ENCODE data around the gene HIVEP1.
"Not testable (repeated sequence)": the region's sequence is repeated elsewhere in the genome, so short reads cannot be mapped to it uniquely, and the experiment has no call there.

HIVEP1 gene

DNA sequence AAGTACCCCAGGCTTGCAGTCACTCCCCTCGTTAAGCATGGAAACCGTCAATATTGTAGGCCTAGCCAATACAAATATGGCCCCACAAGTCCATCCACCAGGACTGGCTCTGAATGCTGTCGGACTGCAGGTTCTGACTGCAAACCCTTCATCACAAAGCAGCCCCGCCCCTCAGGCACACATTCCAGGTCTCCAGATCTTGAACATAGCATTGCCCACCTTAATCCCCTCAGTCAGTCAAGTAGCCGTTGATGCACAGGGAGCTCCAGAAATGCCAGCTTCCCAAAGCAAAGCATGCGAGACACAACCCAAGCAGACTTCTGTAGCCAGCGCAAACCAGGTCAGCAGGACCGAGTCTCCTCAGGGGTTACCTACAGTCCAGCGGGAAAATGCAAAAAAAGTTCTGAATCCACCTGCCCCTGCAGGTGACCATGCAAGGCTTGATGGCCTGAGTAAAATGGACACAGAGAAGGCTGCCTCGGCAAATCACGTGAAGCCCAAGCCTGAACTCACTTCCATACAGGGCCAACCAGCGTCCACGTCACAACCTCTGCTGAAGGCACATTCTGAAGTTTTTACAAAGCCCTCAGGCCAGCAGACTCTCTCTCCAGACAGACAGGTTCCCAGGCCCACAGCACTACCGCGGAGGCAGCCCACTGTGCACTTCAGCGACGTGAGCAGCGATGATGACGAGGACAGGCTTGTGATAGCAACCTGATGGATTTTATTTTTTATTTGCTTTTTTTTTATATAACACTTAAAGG, 151.8 kb downstream of the HIVEP1 start:
- no peak for DNase-seq

DNA sequence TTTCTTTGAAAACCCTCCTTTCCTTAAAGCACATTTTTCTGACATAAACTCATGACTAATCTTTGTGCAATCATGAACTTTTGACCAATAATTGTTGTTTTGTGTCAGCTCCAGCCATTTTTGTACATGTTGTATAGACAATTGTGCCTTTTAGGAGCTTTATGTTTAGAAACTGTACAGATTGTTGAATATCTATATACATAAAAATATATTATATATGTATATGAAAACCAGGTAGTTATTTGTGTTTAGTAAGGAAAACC, 152.3 kb downstream of the HIVEP1 start:
- no peak for DNase-seq

- no peak for DNase-seq
These were observed 153.2 kb downstream of the HIVEP1 start for GRCh38 chr6:12165297-12165696.

- DNase-seq, result no peak
These were observed 153.7 kb downstream of the HIVEP1 start for GRCh38 chr6:12165722-12166280.

GRCh38 chr6:12169377-12169776, 157.3 kb downstream of the HIVEP1 start:
- no peak for DNase-seq

DNA sequence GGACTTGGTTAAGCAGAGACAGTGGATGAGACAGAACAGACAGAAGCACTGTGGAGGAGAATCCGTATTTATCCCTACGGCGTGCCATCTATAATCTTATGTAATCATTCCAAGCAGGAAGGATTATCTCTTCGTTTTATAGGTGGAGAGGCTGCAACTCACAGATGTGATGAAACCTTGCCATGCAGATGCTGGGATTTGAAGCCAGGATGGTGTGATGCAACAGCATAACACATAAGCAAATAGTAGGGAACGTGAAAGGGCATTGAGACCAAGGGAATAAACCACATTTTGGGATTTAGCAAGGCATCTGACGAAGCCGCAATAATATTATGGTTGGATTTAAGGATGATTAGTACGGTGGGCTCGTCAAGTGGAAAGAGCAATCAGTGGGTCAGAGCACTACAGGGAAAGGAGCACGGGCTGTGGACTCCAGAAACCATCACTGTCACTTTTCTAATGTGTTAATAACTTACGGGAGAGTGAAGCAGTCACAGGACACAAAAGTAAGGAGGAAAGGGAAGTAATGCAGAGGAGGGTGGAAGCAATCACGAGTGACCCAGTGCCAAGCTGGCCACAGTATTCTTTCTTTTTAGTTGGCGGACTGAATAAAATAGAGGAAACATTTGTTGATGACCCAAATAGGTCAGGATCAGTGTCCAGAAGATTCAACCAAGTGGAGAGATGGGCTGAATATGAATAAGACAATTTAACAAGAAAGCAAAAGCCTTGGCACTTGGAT, 158.4 kb downstream of the HIVEP1 start:
- DNase-seq, result no peak

DNA sequence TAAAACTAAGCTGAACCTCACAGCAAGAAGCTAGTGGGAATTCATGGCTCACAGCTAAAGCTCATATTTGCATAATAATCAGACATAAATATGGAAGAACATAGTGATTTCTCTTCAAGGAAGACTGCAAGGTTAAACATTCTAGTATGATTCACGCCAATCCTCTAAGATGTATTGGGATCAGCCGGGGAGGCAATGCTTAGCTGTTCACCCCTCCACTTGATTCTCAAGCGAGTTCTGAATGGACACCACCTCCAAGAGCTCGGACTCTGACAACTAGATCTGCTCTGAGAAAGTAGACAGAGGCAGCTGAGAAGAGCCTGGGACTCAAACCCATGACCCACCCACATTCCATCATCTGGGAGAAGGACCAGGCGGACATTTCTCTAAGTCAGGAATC, 159.6 kb downstream of the HIVEP1 start:
- DNase-seq, result no peak

DNA sequence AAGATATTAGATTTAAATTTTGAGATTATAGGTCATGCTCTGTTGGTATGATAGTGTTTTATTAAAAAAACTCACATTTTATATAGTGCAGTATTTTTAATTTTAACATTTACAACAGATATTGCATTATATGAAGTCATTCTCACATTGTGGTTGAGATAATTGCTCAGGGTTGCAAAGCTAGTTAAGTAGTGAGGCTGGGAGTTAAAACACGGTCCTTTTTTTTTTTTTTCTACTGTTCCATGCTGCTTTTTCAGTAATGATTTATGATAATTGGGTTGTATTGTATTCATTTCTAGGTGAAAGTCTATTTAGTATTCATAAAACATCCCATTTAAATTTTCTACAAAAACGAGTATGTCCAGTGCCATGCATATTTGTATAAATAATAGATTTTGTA, 160.5 kb downstream of the HIVEP1 start:
- DNase-seq, result no peak

DNA sequence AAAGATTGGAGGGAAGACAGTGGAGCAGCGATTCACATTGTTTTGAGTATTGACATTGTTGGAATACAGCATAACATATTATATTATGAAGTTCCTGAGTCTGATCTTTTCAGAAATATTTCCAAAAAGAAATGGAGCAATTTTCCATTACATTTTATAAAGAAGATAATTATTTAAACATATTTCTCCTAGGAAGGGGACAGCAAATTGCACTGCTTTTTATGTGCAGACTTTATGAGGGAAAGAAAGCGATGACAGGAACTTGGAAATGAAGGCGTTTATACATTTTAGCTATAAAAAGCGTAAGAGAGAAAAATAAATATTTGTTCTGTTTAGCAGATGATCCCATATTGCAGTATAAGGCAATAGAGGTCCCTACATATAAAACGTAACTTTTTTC, 161.1 kb downstream of the HIVEP1 start:
- DNase-seq, result no peak

DNA sequence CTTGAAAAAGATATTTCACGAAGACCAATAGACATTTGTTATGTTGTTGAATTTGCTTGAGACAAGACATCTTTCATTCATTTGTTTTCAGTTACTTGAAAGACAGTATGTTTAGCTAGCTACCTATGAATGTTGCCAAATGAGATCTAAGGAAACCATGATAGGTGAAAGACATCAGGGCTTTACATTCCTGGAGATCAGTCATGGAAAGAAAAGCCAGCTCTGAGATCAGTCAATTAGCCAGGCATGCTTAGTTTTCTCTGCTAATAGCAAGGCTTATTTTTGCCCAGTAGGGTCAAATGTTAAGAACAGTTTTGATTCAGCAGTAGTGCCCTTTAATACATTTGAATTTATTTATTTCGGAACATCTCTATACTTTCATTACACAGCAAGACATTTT, 161.5 kb downstream of the HIVEP1 start:
- no peak for DNase-seq

- no peak for DNase-seq
These were observed 162.8 kb downstream of the HIVEP1 start for GRCh38 chr6:12174878-12175277.

- DNase-seq, result no peak
These were observed 163.5 kb downstream of the HIVEP1 start for GRCh38 chr6:12175626-12176025.

GRCh38 chr6:12176782-12177181, 164.7 kb downstream of the HIVEP1 start:
- not testable (repeated sequence) for DNase-seq

DNA sequence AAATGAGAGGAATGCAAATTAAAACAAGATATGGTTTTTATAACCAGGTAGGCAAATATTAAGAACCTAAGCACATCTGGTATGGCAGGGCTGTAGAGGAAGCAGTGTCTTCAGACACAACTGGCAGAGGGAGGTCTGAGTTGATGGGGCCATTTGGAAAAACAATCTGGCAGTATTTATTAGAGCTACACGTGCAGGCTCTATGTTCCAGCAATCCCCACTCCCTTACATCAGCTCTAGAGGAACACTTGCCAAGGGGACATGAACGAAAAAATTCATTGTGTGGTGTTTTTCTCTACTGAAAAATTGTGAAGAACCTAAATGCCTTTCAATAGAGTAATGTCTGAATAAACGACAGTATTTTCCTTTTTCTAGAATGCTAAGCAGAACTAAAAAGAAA, 166.4 kb downstream of the HIVEP1 start:
- DNase-seq, result no peak

- no peak for DNase-seq
These were observed 169.4 kb downstream of the HIVEP1 start for GRCh38 chr6:12181481-12181880.

DNA sequence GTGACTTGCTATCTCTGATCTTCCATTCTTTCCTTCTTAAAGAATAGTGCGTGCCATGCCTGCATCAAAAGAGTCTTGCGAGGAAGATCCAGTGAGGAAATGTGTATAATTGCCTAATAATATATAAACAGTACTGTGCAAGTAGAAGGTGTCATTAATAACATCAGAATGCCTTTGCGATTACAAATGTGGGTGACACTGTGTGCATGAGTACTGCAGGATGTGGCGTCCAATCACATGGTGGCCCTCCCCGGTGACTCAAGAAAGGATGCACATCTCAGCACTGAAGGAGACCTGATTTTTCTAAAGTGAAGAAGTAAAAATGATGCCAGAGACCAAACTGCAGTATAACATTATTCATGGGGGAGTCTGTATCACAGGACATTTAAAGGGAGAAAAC, 170.6 kb downstream of the HIVEP1 start:
- no peak for DNase-seq

DNA sequence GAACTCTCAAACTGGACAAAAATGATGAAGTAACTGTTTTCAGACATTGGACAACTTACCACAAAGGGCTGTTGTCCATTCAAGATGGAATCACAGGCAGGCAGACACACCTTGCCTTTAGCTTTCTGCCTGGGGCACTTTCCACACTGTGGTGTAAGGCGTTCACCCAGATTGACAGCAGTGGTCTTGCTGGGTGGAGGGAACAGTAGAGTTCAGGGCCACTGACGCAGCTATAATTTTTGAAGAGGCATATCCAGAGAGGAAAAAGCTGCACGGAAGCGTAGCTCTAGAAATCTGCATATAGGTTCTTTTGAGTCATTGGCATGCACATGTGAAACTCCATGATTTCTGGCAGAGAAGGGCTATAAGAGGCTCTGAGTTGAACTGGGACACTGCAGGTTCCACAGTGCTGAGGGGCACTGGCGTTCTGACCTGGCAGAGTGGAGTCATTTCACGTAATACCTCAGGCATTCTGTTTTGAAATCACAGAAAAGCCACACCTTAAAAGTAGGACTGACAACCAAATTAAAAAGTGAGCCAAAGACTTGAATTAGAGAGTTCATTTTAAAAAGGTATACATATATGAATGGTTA, 173.1 kb downstream of the HIVEP1 start:
- no peak for DNase-seq

DNA sequence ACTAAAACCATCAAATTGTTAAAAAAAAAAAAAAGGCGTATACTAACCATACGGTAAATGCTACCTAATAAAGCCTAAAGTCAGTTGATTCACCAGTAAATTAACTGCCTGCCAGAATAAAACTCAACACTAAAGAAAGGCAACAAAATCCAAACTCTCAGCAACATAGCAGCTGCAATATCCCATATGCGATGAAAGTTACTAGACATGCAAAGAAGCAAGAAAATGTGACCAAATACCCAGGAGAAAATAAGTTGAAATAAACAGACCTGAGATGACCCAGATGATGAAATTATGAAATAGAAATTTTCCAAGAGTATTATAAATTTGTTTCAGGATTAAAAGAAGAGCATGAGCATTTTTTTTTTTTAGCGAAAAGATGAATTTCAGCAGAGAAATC, 174.4 kb downstream of the HIVEP1 start:
- no peak for DNase-seq

DNA sequence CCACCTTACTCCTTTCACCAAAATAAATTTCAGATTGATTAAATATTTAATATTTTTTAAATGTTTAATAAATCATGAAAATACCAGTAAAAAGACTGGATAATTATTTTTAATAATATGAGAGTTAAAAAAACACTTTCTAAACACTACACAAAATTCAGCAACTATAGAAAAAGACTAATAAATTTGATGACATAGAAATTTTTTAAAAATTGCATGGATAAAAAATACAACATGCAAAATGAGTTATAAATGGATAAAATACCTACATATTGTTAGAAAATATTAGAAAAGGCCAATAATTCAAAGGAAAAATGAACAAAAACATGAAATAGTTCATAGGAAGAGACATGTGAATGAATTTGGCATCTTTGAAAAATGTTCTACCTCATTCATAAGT, 177.0 kb downstream of the HIVEP1 start:
- no peak for DNase-seq

DNA sequence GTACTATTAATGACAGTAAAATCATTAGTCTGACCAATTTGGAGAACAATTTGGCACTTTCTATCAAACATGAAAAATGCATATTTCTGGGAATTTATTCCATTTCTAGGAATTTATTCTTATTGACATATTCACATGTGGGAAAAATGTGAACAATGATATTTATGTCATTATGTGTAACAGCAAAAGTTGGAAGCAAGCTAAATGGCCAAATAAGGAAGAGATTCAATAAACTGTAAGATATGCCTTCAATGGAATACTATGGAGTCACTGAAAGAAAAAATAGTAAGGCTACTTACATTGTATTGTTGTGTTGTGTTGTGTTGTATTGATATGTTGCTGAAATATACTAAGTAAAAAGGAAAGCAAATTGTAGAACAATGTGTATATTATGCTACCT, 177.5 kb downstream of the HIVEP1 start:
- no peak for DNase-seq

DNA sequence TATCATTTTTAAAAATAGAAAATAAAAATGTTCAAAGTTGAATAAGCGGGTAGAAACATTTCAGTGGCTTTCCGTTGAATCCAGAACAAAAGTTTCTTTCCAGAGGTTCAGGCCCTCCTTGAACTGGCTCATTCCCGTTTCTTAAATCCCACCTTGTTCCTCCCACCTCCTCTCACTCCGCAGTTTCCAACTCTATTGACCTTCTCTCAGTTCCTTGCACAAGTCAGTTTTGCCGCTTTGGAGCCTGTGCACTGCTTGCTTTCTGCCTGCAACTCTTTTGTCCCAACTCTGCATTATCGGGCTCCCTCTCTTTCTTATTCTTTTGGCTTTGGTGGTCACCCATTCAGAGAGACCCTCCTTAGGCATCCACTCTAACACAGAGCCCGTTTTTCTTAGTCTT, 178.1 kb downstream of the HIVEP1 start:
- DNase-seq, result no peak

DNA sequence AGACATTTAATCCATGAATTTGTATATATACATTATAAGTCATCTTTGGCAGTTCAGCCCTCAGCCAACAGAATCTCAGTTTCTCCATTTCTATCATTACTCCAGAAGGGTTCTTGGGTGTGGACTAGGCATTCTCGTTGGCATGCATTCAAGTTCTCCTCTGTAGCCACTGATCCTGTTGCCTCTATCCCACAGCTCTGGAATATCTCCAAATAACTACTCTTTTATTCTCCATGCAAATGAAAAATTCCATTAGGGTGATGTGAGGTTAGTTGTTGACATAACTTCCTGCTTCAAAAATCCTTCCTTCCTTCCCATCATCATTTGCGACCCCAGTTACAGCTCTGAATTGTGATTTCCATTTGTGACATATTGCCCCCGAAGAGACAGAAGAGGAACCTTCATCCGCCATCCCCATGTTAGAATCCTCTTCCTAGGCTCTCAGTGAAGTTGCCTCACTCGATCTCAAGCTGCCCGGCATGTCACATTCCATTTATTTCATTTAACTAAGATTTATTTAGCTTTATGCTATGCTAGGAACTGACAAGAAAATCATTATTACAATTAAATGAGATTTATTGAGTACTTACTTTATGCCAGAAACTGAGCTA, 184.3 kb downstream of the HIVEP1 start:
- DNase-seq, result no peak

GRCh38 chr6:12198851-12199250, 186.7 kb downstream of the HIVEP1 start:
- no peak for DNase-seq

Measured in stimulated activated CD4-positive, alpha-beta T cell treated with anti-CD3 and anti-CD28 coated beads, Interleukin-4, amount 100 ng/mL, for 24 hours (primary cell).